T follicular helper cell (primary cell): ENCODE results near the gene ALDH3B2.
"Not testable (repeated sequence)": the region's sequence is repeated elsewhere in the genome, so short reads cannot be mapped to it uniquely, and the experiment has no call there.

ENCODE experiments used
- DNase-seq: peaks from one replicate; pipeline ENCODE4 v3.0.0-alpha.2; 2020; ENCODE audit warnings: low read depth

Gene ALDH3B2

GRCh38 chr11:67685641-67686332, 11.4 kb upstream of the ALDH3B2 start:
- not testable (repeated sequence) for DNase-seq

GRCh38 chr11:67682126-67683034, 8.0 kb upstream of the ALDH3B2 start:
- DNase-seq, result not testable (repeated sequence)

- DNase-seq, result no peak
These were observed 6.5 kb upstream of the ALDH3B2 start for GRCh38 chr11:67680696-67681470.

GRCh38 chr11:67675058-67675747, 780 bp upstream of the ALDH3B2 start:
- DNase-seq, result no peak

- no peak for DNase-seq
These were observed 521 bp downstream of the ALDH3B2 start for GRCh38 chr11:67673902-67674301.

GRCh38 chr11:67673358-67673757, 1.1 kb downstream of the ALDH3B2 start:
- no peak for DNase-seq

GRCh38 chr11:67671211-67671520, 3.3 kb downstream of the ALDH3B2 start:
- DNase-seq, result no peak

- no peak for DNase-seq
These were observed 3.9 kb downstream of the ALDH3B2 start for GRCh38 chr11:67670316-67671210.

GRCh38 chr11:67668192-67668551, 6.3 kb downstream of the ALDH3B2 start:
- no peak for DNase-seq

GRCh38 chr11:67667490-67668191, 6.8 kb downstream of the ALDH3B2 start:
- DNase-seq, result no peak

- DNase-seq, result no peak
These were observed 7.5 kb downstream of the ALDH3B2 start for GRCh38 chr11:67666676-67667489.

- no peak for DNase-seq
These were observed 8.1 kb downstream of the ALDH3B2 start for GRCh38 chr11:67666303-67666645.

GRCh38 chr11:67665541-67666302, 8.7 kb downstream of the ALDH3B2 start:
- no peak for DNase-seq

GRCh38 chr11:67664696-67665540, 9.5 kb downstream of the ALDH3B2 start:
- no peak for DNase-seq

GRCh38 chr11:67664213-67664585, 10.2 kb downstream of the ALDH3B2 start:
- DNase-seq, result no peak

- no peak for DNase-seq
These were observed 10.8 kb downstream of the ALDH3B2 start for GRCh38 chr11:67663532-67664212.

- no peak for DNase-seq
These were observed 11.4 kb downstream of the ALDH3B2 start for GRCh38 chr11:67662835-67663531.
